GM21717 (cell line): ENCODE data around the gene POTEI.
"Not testable (repeated sequence)": the region's sequence is repeated elsewhere in the genome, so short reads cannot be mapped to it uniquely, and the experiment has no call there.

Source experiments
- ATAC-seq: cut with Tn5 transposase; IDR thresholded peaks from one replicate; pipeline ENCODE4 v1.9.1; 2021; ENCODE audit warnings: mild to moderate bottlenecking, moderate library complexity; ENCODE audit not compliant: unreplicated experiment

POTEI gene

DNA sequence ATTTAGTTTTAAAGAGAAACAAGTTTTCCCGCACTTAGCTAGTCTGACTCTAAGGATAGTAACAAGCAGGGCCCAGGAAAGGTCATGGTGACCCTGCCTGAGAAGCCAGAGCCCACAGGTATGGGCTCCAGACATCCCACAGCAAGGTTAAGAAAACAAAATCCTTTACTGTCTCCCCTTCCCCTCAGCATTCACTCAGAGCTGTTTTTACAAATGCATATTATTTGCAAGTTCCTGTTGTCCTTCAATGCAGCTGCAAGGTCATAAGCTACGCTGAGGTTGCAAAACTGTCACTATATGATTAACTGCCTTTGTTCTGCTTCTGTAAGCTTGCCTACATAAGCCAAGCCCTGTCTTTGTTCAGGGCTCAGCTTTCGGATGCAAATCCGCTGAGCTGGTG lies 18.1 kb downstream of the POTEI start:
- not testable (repeated sequence) for ATAC-seq

DNA sequence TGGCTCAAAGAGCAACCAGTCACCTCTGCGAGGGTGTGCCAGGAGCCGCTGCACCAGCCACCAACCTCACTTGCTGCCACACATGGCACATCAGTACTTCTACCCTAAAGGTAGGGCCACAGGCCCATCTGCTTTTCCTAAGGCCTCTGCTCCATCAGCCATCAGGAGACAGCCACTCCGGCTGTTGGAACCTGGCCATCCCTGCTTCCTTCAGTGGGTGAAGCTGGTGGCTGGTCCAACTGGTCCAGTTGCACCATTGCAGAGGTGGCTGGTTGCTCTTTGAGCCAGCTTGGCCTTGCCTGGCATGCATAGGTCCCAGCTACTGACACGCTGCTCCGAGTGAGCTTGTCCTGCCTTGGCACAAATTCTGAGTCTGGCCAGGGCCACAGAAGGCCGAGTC lies 53.7 kb downstream of the POTEI start:
- ATAC-seq = not testable (repeated sequence)

- not testable (repeated sequence) for ATAC-seq
Observed at GRCh38 chr2:130454712-130455083, 54.4 kb downstream of the POTEI start.

GRCh38 chr2:130453955-130454711 lies 55.0 kb downstream of the POTEI start:
- not testable (repeated sequence) for ATAC-seq

DNA sequence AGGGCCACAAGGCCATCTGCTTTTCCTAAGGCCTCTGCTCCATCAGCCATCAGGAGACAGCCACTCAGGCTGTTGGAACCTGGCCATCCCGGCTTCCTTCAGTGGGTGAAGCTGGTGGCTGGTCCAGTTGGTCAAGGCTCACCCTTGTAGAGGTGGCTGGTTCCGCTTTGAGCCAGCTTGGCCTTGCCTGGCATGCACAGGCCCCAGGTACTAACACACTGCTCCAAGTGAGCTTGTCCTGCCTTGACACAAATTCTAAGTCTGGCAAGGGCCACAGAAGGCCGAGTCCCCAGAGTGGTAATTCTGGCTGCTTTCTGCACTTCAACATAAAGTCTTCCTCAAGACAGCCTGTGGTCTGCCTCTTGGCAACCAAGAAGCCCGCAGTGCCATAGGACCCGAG lies 56.2 kb downstream of the POTEI start:
- not testable (repeated sequence) for ATAC-seq

- ATAC-seq = not testable (repeated sequence)
Observed at GRCh38 chr2:130451823-130452222, 57.3 kb downstream of the POTEI start.

DNA sequence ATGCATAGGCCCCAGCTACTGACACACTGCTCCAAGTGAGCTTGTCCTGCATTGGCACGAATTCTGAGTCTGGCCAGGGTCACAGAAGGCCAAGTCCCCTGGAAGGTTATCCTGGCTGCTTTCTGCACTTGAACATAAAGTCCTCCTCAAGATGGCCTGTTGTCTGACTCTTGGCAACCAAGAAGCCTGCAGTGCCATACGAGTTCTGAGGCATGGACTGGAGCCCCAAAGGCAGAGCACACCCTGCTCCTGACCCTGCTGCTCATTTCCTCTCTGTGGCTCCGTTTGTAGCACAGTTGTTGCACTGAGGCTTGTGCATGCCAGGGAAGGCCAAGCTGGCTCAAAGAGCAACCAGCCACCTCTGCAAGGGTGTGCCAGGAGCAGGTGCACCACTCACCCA lies 57.9 kb downstream of the POTEI start:
- not testable (repeated sequence) for ATAC-seq

DNA sequence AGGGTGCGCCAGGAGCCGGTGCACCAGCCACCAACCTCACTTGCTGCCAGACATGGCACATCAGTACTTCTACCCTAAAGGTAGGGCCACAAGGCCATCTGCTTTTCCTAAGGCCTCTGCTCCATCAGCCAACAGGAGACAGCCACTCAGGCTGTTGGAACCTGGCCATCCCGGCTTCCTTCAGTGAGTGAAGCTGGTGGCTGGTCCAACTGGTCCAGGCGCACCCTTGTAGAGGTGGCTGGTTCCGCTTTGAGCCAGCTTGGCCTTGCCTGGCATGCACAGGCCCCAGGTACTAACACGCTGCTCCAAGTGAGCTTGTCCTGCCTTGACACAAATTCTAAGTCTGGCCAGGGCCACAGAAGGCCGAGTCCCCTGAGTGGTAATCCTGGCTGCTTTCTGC lies 58.8 kb downstream of the POTEI start:
- not testable (repeated sequence) for ATAC-seq

DNA sequence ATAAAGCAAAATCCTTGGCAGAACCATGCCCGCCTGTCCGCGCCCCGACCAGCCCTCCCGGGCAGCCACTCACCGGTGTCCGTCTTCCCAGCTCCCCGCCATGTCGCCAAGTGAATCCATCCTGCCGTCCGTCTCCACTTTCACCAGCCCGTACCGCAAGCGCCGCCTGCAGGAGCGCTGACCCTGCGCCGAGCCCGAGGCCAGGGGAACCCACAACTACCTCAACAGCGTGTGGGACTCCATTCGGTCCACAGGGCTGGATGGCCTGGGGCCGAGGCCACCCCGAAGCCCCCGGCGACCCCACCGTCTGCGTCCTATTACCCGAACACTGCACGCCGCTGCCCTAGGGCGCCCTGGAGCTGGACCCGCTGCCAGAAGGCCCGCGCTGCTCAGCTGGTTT lies 81.5 kb downstream of the POTEI start:
- peak; percentile 80 for ATAC-seq

- ATAC-seq = not testable (repeated sequence)
Observed at GRCh38 chr2:130418845-130419244, 90.3 kb downstream of the POTEI start.

GRCh38 chr2:130416693-130417092 lies 92.4 kb downstream of the POTEI start:
- not testable (repeated sequence) for ATAC-seq
